Activated T-helper 2 cell treated with anti-CD3 and anti-CD28 coated beads, Interferon-gamma antibody, Interleukin-2, Interleukin-4, amounts not matched to agents 10 μg/mL and 5 μg/mL and 100 μg/mL, durations not matched to agents 14 hours and 24 hours and 36 hours (primary cell): Measurements from ENCODE around the gene ARHGAP32. TPM values are rescaled to one million over a fixed set of nuclear protein-coding genes. Genes with fewer than 3 reads are reported as not detected.
A peak's percentile ranks its signal among the peaks of the same experiment; 100 is the strongest.
"Not testable (repeated sequence)": the region's sequence is repeated elsewhere in the genome, so short reads cannot be mapped to it uniquely, and the experiment has no call there.

Experiments
- DNase-seq: peaks from one replicate; pipeline ENCODE4 v3.0.0; 2021; ENCODE audit warnings: low spot score
- H3K27ac Mint-ChIP-seq: one replicate; pipeline ENCODE4 v1.8.0; 2021; ENCODE audit warnings: mixed read lengths
- H3K27me3 Mint-ChIP-seq: one replicate; pipeline ENCODE4 v1.8.0; 2021; ENCODE audit warnings: low read depth, mixed read lengths
- H3K36me3 Mint-ChIP-seq: one replicate; pipeline ENCODE4 v1.8.0; 2021; ENCODE audit warnings: low read depth, mixed read lengths
- H3K4me1 Mint-ChIP-seq: one replicate; pipeline ENCODE4 v1.8.0; 2021; ENCODE audit warnings: low read depth, mixed read lengths
- H3K4me3 Mint-ChIP-seq: one replicate; pipeline ENCODE4 v1.8.0; 2021; ENCODE audit warnings: low read depth, mild to moderate bottlenecking, moderate library complexity, mixed read lengths
- H3K9me3 Mint-ChIP-seq: one replicate; pipeline ENCODE4 v1.8.0; 2021; ENCODE audit warnings: mixed read lengths
- intact Hi-C: fragments of 100-400 bp; cut with micrococcal nuclease; formaldehyde crosslinking; loops from one replicate; pipeline ENCODE4 v1.15.1; 2023
- total RNA-seq: library from RNA; stranded (reverse); gene quantifications from 2 replicates; pipeline ENCODE4 v1.2.3, GENCODE V29; 2022

The ARHGAP32 gene
- total RNA-seq, 1 donor from 2014 or later: 4.6 TPM

DNA sequence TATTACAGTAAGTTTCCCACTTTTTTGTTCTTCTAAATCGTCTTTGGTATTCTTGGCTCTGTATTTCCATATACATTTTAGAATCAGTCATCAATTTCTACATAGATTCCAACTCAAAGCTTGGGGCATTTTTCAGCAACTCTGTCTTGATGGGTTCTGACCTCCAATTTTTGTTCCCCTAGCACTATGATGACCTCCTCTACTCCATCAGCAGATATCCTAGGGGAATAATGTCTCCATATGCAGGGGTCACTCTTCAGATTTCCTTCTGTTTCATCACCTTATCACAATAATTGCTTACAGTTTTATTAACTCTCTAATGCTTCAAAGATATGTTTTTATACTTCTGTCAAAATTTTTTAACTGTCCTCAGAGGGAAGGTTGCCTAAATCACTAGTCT is 158.1 kb downstream of the ARHGAP32 start:
- no peak overlapping the region for H3K4me3 Mint-ChIP-seq
- H3K27ac Mint-ChIP-seq: no peak overlapping the region
- no peaks in the 10 kb centered on the region for H3K9me3 Mint-ChIP-seq
- H3K36me3 Mint-ChIP-seq: no peaks in the 10 kb centered on the region
- DNase-seq: no peak
- intact Hi-C loops: no loop called here
- H3K27me3 Mint-ChIP-seq: no peaks in the 10 kb centered on the region
- no peaks in the 10 kb centered on the region for H3K4me1 Mint-ChIP-seq

DNA sequence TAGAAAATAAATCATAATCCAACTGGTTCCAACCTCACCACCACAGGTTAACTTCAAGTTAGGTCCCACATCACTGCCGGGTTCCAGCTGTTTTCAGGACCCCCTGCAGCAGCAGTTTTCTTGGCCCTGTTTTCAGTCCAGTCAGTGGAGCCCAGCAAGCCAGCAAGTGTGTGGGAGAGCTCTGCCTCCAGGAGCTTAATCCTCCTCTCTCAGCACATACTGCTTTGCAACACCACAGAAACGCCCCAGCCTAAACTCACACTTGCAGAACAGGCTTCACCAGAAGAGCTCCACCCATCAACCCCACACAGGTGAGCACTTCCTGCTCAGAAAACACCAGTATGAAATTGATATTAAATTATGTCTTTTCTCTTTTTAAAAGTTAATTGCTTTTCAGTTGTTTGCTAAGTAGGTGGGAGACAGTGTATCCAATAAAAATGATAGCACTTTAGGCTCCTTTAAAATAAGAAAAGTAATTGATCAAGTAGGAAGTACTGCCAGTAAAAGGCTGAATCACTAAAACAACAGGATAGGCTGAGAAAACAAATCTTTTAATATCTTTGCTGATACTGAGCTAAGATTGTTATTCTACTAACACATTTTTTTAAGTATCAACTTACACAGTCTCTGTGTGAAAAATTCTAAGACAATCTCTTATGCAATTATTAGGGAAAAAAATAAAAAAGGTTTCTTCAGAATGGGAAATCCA is 168.0 kb downstream of the ARHGAP32 start:
- H3K4me3 Mint-ChIP-seq: no peak overlapping the region
- intact Hi-C loops: loop anchor here (10.0 kb wide), 1 partner anchor 139 kb away; no protein-coding TSS in a partner anchor
- H3K36me3 Mint-ChIP-seq: no peaks in the 10 kb centered on the region
- H3K4me1 Mint-ChIP-seq: peaks cover 18% of the 10 kb centered on the region
- peaks cover 15% of the 10 kb centered on the region for H3K27me3 Mint-ChIP-seq
- H3K9me3 Mint-ChIP-seq: no peaks in the 10 kb centered on the region
- H3K27ac Mint-ChIP-seq: no peak overlapping the region
- no peak for DNase-seq

DNA sequence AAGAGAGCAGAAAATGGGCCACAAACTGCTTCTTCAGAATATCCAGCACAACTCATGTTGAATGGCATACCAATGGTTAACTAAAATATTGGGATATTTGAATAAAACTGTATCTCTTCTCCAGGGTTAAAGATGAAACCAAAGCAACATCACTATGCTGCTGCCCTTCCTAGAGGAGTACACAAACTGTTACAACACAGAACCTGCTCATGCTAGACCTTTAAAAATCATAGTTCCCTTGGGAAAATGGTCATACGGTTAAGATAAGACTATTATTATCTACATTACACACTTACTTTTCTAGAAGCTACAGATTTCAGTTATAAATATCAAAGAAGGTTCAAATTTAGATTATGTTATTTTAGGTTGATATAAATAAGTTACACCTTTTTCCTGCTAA is 170.8 kb downstream of the ARHGAP32 start:
- H3K9me3 Mint-ChIP-seq: no peaks in the 10 kb centered on the region
- intact Hi-C loops: loop anchor here (10.0 kb wide), 1 partner anchor 136 kb away; no protein-coding TSS in a partner anchor
- H3K27me3 Mint-ChIP-seq: peaks cover 14% of the 10 kb centered on the region
- no peaks in the 10 kb centered on the region for H3K36me3 Mint-ChIP-seq
- H3K4me1 Mint-ChIP-seq: peaks cover 18% of the 10 kb centered on the region
- DNase-seq: no peak
- H3K27ac Mint-ChIP-seq: no peak overlapping the region
- H3K4me3 Mint-ChIP-seq: no peak overlapping the region

DNA sequence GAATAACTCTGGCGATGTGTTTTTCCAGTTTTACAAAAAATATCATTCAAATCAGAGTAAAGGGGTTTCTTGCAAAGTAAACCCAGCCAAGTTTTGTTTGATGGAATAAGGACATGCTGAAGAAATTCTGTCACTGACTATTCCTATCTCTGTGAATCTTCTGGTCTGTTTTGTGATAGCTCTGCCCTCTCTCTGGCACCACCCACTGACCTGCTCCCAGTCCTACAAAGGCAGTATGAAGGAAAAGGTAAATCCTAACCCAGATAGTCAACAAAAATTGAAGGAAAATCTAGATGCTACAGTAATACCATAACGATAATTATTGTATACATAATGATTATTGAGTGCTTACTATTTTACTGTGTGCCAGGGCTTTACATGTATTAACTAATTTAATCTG is 173.1 kb downstream of the ARHGAP32 start:
- Mint-ChIP-seq H3K27ac (no peak overlapping the region), H3K27me3 (peaks cover 15% of the 10 kb centered on the region), H3K36me3 (no peaks in the 10 kb centered on the region), H3K4me3 (no peak overlapping the region), H3K9me3 (no peaks in the 10 kb centered on the region), H3K4me1 (peaks cover 14% of the 10 kb centered on the region)
- intact Hi-C loops: no loop called here
- no peak for DNase-seq

DNA sequence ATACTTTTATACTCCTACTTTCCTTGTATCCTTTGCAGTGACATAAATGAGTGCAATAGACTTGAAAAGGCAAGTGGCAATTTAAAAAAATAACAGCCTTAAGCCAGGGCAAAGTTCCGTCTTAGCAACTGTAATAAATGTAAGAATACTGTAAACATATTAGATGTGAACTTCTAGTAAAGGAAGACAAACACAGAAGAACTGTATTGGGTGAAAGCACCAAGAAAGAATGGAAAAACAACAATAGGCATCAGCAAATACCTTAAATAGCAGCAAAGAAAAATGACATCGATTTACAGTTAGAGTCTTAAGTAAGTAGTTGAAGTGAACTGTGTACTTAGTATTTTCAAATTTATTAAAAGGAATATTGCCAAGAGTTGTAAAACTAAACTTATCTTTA is 174.0 kb downstream of the ARHGAP32 start:
- no peak for DNase-seq
- Mint-ChIP-seq H3K4me1 (peaks cover 11% of the 10 kb centered on the region), H3K27ac (no peak overlapping the region), H3K27me3 (peaks cover 17% of the 10 kb centered on the region), H3K36me3 (no peaks in the 10 kb centered on the region), H3K4me3 (no peak overlapping the region), H3K9me3 (no peaks in the 10 kb centered on the region)
- intact Hi-C loops: no loop called here

DNA sequence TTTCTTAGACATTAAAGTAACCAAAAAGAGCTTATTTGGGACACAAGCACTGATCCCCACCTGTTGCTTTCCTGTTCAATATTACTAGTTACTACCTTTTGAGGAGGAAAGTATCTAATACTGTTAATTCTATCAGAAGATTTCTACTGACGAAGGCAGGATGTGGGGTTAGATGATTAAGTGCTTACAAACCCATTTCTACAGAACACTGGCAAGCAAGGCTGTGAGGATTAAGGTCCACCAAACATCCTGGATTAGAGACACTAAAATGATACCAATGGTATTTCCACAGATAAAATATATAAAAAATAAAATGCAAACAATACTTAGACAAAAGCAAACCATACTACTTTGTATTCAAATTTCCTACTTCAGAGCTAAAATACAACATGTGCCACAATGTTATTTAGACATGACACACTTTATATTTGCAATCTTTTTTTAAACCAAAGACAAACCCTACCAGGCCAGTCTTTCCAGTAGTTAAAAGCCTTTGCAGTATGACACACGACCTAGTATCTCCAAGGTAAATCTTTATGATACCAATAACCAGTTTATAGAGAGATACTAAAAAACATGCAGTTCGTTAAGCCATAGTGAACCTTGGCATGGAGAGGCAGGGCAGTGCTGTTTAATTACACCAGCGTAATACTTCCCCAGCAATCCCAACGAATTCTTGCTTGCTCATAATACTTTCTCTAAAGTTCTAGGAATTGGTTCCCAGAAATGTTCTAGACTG is 178.2 kb downstream of the ARHGAP32 start:
- H3K4me3 Mint-ChIP-seq: no peak overlapping the region
- no peak for DNase-seq
- H3K4me1 Mint-ChIP-seq: no peaks in the 10 kb centered on the region
- H3K36me3 Mint-ChIP-seq: no peaks in the 10 kb centered on the region
- H3K27ac Mint-ChIP-seq: no peak overlapping the region
- H3K9me3 Mint-ChIP-seq: no peaks in the 10 kb centered on the region
- intact Hi-C loops: no loop called here
- H3K27me3 Mint-ChIP-seq: peaks cover 6% of the 10 kb centered on the region

DNA sequence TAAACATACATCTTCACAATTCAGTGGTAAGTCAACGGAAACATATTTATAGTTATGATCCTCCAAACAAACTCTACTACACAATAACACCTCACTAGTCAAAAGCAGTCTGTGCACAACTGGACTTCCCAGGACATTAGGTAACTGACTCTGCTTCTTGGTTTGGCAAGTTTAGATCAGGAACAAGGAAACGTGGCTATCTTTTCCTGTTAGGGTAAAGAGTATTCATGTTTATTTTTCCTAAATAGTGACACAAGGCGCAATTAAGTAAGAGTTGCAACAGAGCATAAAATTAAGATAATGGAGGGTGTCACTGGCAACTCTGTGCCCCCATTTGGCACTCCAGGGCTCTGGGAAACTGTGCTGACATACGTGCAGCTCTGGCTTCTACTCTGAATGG is 179.2 kb downstream of the ARHGAP32 start:
- Mint-ChIP-seq H3K4me3 (no peak overlapping the region), H3K27ac (no peak overlapping the region), H3K4me1 (no peaks in the 10 kb centered on the region), H3K9me3 (no peaks in the 10 kb centered on the region), H3K27me3 (peaks cover 6% of the 10 kb centered on the region), H3K36me3 (no peaks in the 10 kb centered on the region)
- no peak for DNase-seq
- intact Hi-C loops: no loop called here

DNA sequence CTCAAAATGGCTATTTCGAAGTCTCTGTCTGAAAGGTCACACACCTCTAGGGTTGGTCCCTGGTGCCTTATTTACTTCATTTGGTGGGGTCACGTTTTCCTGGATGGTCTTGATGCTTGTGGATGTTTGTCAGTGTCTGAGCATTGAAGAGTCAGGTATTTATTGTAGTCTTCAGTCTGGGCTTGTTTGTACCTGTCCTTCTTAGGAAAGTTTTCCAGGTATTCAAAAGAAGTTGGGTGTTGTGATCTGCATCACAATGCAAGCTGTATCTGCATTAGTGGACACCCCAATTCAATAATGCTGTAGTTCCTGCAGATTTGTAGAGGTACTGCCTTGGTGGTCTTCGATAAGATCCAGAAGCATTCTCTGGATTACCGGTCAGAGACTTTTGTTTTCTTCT is 186.0 kb downstream of the ARHGAP32 start:
- DNase-seq: no peak
- Mint-ChIP-seq H3K4me1 (no peaks in the 10 kb centered on the region), H3K27ac (no peak overlapping the region), H3K27me3 (peaks cover 11% of the 10 kb centered on the region), H3K36me3 (no peaks in the 10 kb centered on the region), H3K9me3 (peaks cover 28% of the 10 kb centered on the region), H3K4me3 (no peak overlapping the region)
- intact Hi-C loops: no loop called here

DNA sequence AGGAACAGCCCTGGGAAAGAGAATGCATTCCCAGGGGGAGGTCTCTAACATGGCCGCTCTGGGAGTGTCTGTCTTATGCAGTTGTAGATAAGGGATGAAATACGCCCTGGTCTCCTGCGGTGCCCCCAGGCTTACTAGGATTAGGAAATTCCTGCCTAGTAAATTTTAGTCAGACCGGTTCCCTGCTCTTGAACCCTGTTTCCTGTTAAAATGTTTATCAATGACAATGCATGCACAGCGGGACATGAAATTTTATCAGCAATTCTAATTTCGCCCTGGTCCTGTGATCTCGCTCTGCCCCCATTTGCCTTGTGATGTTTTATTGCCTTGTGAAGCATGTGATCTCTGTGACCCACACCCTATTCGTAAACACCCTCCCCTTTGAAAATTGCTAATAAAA is 193.0 kb downstream of the ARHGAP32 start:
- intact Hi-C loops, H3K36me3 Mint-ChIP-seq, H3K4me3 Mint-ChIP-seq, H3K27me3 Mint-ChIP-seq, H3K4me1 Mint-ChIP-seq, DNase-seq, H3K27ac Mint-ChIP-seq: not testable (repeated sequence)
- peaks cover 45% of the 10 kb centered on the region for H3K9me3 Mint-ChIP-seq

DNA sequence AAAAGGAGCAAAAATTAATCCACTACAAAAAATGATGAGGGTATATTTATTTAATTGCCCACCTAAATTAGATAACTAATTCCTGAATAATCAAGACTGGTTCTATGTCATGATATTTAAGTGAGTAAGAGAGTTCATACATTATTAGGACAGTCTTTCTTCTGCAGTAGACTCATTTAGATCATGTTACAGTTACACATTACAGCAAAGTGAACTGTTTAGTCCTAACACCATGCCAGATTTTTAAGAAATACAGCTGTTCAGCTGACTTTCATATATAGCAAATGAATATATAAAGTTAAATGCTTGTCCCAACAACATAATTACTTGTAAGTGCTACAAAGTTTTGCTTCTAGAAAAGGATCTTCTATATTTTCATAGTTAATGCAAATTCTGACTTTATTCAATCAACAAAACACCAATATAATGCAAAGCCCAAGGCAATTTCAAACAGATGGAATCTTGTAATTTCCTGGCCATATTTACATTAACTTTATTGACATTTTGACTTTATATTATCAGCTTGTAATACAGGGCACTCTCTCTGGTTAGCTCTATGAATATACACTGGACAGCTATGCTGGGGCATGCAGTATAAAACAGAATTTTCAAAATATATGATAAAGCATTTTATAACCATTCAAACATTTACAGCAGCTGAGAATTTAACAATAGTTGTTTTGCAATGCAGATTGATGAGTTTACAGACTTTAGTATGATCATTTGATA is 203.7 kb downstream of the ARHGAP32 start:
- peaks cover 5% of the 10 kb centered on the region for H3K9me3 Mint-ChIP-seq
- intact Hi-C loops: no loop called here
- no peaks in the 10 kb centered on the region for H3K27me3 Mint-ChIP-seq
- H3K4me3 Mint-ChIP-seq: no peak overlapping the region
- peaks cover 16% of the 10 kb centered on the region for H3K4me1 Mint-ChIP-seq
- no peak for DNase-seq
- H3K27ac Mint-ChIP-seq: no peak overlapping the region
- no peaks in the 10 kb centered on the region for H3K36me3 Mint-ChIP-seq

DNA sequence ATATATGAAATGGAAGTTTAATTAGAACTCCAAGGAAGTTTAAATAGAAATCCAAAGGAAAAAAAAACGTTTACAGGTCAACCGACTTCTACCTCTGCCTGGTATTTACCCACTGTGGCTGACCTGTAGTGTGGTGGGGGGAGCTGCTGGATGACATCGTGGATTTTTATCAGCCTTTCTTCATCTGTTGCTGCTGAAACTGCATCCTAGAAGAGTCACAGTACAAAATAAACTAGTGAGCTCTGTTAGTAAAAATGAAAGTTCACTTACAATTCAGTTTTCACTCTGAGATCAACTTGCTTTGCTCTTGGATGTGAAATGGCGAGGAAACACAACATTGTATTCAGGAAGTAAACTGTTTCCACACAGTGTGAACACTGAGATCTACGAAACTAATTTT is 206.2 kb downstream of the ARHGAP32 start:
- Mint-ChIP-seq H3K36me3 (no peaks in the 10 kb centered on the region), H3K27me3 (no peaks in the 10 kb centered on the region), H3K4me3 (no peak overlapping the region), H3K9me3 (peaks cover 5% of the 10 kb centered on the region), H3K27ac (peak overlapping the region; percentile 3), H3K4me1 (peaks cover 13% of the 10 kb centered on the region)
- no peak for DNase-seq
- intact Hi-C loops: loop anchor here (2.0 kb wide), 1 partner anchor 21 kb away; no protein-coding TSS in a partner anchor

DNA sequence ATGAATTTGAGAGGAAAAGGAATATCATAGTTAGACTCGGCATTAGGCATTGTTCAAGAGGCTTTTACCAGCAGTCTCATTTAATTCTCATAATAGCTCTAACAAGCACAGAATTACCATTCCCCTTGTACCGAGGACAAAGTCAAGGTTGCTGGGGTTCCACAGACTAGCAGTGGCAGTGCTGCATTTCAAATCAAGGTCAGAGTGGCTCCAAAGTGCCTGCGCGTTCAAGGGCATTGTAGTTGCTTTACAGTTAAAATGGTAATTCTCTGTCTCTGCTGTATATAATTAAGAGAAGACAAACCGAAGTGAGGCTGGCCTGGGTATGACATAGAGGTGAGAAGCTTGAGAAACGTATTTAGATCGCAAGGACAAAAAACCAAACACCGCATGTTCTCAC is 209.1 kb downstream of the ARHGAP32 start:
- H3K27me3 Mint-ChIP-seq: no peaks in the 10 kb centered on the region
- H3K4me3 Mint-ChIP-seq: no peak overlapping the region

DNA sequence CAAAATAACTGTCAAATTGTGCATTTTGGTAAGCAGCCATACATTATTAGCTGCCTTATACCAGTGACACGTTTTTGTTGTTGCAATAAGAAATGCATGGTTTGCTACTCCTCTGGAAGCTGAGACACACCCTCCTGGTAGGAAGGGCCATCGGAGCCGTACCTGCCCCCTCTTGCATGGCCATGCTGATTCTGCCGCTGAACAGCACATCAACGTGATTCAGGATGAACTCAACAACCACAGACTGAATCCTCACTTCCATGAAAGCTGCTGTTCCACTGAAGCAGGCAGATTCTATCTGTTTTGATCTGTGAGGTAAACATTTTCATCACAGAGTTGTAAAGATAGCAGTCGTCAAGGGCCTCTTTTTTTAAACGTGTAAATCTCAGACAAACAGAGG is 210.9 kb downstream of the ARHGAP32 start:
- Mint-ChIP-seq H3K9me3 (no peaks in the 10 kb centered on the region), H3K36me3 (no peaks in the 10 kb centered on the region), H3K27ac (no peak overlapping the region), H3K4me3 (no peak overlapping the region), H3K4me1 (peaks cover 10% of the 10 kb centered on the region), H3K27me3 (no peaks in the 10 kb centered on the region)
- intact Hi-C loops: no loop called here
- DNase-seq: no peak

More for the DNA sequence above, 209.1 kb downstream of the ARHGAP32 start:
- H3K36me3 Mint-ChIP-seq: no peaks in the 10 kb centered on the region
- DNase-seq: no peak
- no peaks in the 10 kb centered on the region for H3K9me3 Mint-ChIP-seq
- peaks cover 14% of the 10 kb centered on the region for H3K4me1 Mint-ChIP-seq
- intact Hi-C loops: no loop called here
- H3K27ac Mint-ChIP-seq: no peak overlapping the region
